HG02571 (cell line): ENCODE data around the gene ANKRD24.
"Not testable (repeated sequence)": the region's sequence is repeated elsewhere in the genome, so short reads cannot be mapped to it uniquely, and the experiment has no call there.

ENCODE experiments used
- ATAC-seq: cut with Tn5 transposase; IDR thresholded peaks from one replicate; pipeline ENCODE4 v1.9.1; 2021; ENCODE audit warnings: mild to moderate bottlenecking, moderate library complexity; ENCODE audit not compliant: unreplicated experiment

ANKRD24 gene

DNA sequence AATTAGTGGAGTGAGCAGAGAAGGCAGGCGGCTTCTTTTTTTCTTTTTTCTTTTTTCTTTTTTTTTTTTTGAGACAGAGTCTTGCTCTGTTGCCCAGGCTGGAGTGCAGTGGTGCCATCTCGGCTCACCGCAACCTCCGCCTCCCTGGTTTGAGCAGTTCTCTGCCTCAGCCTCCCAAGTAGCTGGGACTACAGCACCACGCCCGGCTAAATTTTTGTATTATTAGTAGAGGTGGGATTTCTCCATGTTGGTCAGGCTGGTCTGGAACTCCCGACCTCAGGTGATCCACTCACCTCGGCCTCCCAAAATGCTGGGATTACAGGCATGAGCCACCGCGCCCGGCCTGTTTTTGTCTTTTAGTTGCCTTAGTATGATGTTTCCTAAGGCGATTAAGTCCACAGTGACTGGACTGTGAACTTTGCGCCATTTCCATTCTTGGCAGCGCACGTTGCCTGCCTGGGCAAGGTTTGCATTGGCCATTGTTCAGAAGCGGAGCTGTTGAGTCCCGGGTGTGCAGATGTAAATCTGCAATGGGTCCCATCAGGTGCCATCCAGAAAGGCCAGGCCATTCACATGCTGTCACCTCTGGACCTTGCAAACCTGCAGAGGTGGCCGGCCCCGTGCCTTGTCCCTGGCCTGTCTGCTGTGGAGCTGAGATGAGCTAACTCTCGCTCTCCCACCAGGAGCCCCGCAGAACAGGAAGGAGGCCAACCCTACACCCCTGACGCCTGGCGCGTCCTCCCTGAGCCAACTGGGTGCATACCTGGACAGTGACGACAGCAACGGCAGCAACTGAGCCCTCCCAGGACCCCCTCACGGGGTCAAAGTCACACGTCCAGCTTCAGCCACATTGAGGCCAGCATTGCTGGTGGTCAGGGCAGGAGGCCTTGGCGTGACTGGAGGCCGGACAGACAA is 85.7 kb downstream of the ANKRD24 start:
- no peak for ATAC-seq

DNA sequence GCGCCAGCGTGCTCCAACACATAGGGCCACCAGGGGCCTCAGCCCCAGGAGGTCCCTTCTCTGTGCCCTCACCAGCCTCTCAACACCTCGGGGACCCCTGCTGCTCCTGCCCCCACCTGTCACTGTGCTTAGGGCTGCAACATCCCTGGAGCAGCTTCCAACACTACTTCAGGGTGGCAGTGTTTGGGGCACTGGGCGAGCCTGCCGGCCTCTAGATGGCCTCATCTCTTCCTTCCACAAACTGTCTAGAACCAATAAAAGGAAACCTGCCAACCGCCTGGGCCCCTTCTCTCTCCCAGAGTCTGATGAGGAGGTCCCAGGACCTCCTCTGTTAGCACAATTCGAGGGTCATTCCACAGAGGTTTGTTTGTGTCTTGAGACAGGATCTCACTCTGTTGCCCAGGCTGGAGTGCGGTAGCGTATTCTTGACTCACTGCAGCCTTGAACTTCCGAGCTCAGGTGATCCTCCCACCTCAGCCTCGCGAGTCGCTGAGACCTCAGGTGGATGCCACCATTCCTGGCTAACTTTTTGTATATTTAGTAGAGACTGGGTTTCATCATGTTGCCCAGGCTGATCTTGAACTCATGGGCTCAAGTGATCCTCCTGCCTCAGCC is 86.4 kb downstream of the ANKRD24 start:
- no peak for ATAC-seq

DNA sequence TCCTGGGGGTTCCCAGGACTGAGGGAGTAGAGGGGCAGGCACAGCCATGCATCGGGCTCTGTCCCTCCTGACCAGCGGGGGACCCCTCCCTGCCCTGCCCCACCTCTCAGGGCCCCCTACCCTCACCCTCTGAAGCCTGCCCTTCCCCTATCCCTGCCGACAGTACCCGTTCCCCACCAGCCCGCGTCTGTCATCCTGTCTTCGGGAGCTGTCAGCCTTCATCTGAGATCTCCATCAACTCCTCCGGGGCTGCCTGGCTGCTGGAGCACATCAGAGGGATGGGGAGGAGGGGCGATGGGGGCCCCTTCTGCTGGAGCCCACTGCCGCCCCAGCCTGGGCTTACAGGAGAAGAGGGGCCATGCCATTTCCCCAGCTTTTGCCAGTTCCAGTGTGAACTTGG is 90.4 kb downstream of the ANKRD24 start:
- ATAC-seq: no peak

DNA sequence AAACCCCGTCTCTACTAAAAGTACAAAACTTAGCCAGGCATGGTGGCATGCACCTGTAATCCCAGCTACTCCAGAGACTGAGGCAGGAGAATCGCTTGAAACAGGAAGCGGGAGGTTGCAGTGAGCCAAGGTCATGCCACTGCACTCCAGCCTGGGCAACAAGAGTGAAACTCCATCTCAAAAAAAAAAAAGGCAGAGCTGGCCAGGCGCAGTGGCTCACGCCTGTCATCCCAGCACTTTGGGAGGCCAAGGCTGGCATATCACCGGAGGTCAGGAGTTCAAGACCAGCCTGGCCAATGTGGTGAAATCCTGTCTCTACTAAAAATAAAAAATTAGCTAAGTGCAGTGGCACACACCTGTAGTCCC is 91.8 kb downstream of the ANKRD24 start:
- ATAC-seq: not testable (repeated sequence)
